Measurements from ENCODE around the gene AMER2.
A peak's percentile ranks its signal among the peaks of the same experiment; 100 is the strongest.

The AMER2 gene, protein sequence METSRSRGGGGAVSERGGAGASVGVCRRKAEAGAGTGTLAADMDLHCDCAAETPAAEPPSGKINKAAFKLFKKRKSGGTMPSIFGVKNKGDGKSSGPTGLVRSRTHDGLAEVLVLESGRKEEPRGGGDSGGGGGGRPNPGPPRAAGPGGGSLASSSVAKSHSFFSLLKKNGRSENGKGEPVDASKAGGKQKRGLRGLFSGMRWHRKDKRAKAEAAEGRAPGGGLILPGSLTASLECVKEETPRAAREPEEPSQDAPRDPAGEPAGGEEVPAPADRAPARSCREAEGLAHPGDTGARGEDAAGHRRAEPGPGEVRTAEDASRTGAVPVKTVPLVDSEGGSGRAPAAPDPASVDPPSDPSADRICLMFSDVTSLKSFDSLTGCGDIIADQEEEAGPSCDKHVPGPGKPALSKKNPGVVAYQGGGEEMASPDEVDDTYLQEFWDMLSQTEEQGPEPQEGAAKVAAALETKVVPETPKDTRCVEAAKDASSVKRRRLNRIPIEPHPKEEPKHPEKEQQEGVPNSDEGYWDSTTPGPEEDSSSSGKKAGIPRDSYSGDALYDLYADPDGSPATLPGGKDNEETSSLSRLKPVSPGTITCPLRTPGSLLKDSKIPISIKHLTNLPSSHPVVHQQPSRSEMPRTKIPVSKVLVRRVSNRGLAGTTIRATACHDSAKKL

DNA sequence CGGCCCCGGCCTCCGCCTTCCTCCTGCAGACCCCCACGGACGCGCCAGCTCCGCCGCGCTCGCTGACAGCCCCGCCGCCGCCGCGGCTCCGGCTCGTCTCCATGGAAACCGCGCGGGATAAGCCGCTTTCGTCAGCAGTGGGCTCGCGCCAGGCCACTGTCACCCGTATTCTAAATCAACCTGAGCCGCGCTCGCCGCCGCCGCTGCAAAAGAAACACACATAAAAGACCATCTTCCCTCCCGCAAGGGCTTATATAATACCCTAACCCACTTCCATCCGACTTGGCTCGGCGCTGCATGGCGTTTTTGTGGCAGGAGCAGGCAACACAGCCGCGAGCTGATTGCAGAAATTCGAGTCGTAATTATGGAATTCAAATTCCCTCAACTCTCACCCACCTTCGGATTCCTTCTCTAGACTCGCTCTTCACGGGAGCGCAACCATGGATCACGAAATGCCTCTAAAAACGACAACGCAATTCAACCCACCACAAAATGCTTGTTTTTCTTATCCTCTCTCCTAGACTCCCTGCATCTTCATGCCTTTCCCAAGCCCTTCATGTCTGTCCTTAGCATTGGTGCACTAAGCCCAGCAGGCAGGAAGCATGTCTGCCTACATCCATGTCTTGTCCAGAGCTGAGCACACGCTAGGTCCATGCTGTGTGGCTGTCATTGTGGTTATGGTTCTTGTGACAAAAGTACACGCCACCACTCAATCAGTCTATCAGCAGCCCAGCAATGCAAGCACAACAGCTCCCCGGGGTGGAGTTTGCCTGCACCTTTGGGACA, at the start of gene AMER2:
Gene AMER2, minus strand, starts transcription at position 772 of the 786 bp plus-strand sequence. Its CDS starts 669 bp downstream, at position 103.
- DNase-seq, result peak; percentile 13
- Mint-ChIP-seq H3K9me3 (peaks cover 4% of the 10 kb centered on the region), H3K27ac (no peak within 1 kb of the TSS), H3K36me3 (ENCODE audit: low read depth) (no peaks in the 10 kb centered on the region), H3K27me3 (peaks cover 66% of the 10 kb centered on the region), H3K4me3 (peak within 1 kb of the TSS; percentile 66), H3K4me1 (peaks cover 10% of the 10 kb centered on the region)
- no peak for ATAC-seq

DNA sequence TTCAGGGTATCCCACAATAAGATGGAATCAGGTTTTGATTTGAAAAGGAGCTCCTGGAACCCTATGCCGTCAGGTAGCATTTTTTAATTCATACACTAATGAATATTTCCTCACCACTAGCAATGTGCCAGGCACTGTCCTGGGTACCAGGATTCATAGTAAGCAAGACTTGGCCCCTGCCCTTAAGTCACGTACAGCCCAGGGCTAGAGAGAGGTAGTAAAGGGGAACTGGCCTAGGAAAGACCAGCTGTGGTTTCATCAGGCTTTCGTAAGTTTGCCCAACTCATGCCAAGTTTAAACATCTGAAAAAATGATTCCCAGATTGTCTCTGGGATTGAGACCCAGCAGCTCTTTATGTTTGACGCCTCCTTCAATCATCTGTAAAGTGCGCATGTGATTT, 45.9 kb upstream of the AMER2 start:
- H3K9me3 Mint-ChIP-seq, result no peaks in the 10 kb centered on the region
- no peaks in the 10 kb centered on the region for H3K36me3 Mint-ChIP-seq (ENCODE audit: low read depth)
- DNase-seq, result no peak
- ATAC-seq, result no peak
- H3K27me3 Mint-ChIP-seq, result peaks cover 14% of the 10 kb centered on the region
- no peak overlapping the region for H3K27ac Mint-ChIP-seq
- no peaks in the 10 kb centered on the region for H3K4me1 Mint-ChIP-seq
- no peak overlapping the region for H3K4me3 Mint-ChIP-seq

DNA sequence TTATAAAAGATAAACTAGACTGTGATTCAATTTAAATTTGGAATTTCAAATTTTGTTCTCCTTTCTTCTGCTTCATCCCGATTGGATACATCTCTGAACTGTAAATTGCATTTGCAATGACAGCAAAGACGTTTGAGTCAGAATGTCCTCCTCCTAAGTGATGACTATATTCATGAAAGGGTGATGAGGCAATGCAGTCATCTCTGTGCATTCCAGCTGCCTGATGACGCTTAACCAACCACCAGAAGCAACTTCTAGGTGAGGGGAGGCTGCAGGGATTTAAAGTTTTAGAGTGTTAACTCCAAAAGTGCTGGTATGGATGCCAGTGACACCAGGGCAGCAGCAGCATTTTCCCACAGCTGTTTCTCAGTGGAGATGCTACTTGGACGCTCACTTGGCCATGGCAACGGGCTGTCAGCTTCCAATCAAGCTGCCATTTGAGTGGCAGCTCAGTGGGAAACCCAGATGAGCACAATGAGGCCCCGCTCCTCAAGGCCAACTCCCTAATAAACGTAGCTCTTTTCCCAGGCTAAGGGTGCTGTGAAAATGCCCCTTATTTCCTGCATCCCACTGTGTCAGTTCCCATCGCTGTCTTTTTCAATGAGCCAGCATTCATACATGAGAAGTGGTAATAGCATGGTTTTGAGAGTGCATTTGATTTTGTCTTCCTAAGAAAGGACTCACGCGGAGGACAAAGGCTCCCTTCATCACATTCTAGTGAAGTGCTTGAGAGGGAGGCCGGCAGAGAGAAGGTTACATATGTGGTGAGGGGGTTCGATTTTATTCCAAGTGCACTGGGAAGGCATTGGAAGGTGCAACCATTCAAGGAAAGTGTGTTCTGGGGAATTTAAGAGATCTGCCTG, 45.2 kb upstream of the AMER2 start:
- peaks cover 8% of the 10 kb centered on the region for H3K27me3 Mint-ChIP-seq
- no peak overlapping the region for H3K4me3 Mint-ChIP-seq
- no peaks in the 10 kb centered on the region for H3K9me3 Mint-ChIP-seq
- DNase-seq, result no peak
- no peak for ATAC-seq
- no peak overlapping the region for H3K27ac Mint-ChIP-seq
- H3K36me3 Mint-ChIP-seq (ENCODE audit: low read depth), result no peaks in the 10 kb centered on the region
- no peaks in the 10 kb centered on the region for H3K4me1 Mint-ChIP-seq

DNA sequence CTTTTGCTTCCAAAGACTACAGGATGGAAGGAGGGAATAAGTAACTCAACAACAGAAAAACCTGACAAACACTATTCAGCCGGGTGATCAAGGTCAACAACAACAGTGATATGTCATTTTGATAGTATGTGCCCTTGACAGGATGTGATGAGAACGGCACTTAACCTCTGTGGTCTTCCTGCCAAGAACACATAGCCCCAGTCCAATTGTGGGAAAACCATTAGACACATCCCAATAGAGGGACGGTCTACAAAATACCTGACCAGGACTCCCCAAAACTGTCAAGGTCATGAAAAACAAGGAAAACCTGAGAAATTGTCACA, 43.1 kb upstream of the AMER2 start:
- Mint-ChIP-seq H3K27me3 (peaks cover 5% of the 10 kb centered on the region), H3K4me3 (no peak overlapping the region), H3K4me1 (no peaks in the 10 kb centered on the region), H3K36me3 (ENCODE audit: low read depth) (no peaks in the 10 kb centered on the region), H3K9me3 (no peaks in the 10 kb centered on the region), H3K27ac (no peak overlapping the region)
- ATAC-seq (no peak), DNase-seq (no peak)

DNA sequence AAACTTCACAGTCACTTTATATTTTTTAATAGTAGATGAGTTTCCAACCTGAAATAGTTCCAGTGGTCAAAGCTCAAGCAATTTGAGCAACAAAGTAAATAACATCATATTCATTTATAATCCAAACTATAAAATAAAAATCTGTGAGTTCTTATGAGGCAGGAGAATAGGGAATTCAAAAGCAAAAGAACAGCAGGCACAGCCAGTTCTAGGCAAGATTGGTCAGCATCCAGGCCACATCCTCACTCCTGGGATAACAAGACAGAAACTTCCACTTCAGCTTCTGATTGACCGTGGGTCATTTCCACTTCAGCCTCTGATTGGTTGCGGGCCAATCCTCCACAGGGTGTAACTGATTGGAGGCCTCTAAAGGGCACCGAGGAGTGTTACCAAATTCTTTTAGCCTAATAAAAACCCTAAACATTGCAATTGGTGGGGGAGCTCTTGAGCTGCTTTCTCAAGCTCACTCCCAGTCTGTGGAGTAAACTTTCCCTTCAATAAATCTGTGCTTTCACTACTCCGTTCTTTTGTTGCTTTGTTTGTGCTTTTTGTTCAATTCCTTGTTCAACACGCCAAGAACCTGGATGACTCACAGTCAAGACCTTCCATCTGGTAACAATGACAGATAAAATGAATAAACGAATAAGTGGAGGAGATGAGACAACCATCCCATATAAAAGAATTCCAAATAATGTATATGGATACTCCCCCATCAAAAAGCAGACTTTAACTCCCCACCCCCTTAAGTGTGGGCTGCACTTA, 42.6 kb upstream of the AMER2 start:
- no peaks in the 10 kb centered on the region for H3K9me3 Mint-ChIP-seq
- H3K27me3 Mint-ChIP-seq, result peaks cover 5% of the 10 kb centered on the region
- no peak for DNase-seq
- H3K27ac Mint-ChIP-seq, result no peak overlapping the region
- ATAC-seq, result no peak
- H3K36me3 Mint-ChIP-seq (ENCODE audit: low read depth), result no peaks in the 10 kb centered on the region
- H3K4me3 Mint-ChIP-seq, result no peak overlapping the region
- H3K4me1 Mint-ChIP-seq, result no peaks in the 10 kb centered on the region

DNA sequence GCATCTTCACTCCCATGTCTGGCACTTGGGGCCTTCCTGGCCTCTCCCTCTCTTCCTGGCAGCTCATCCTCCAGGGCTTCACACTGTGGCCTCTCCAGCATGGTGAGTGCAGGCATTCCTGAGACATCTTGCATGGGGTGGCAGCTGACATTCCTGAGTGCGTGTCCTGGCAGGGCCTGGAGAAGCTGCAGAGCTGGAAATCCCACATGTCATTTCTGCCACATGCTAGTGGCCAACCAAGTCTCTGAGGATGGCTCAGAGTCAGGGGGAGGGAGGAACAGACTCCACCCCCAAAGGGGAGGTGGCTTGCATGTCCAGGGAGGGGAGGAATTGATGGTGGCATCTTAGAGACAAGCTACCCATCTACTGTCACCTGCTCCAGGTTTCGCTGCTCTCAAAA, 41.6 kb upstream of the AMER2 start:
- peaks cover 5% of the 10 kb centered on the region for H3K27me3 Mint-ChIP-seq
- no peaks in the 10 kb centered on the region for H3K36me3 Mint-ChIP-seq (ENCODE audit: low read depth)
- no peak overlapping the region for H3K4me3 Mint-ChIP-seq
- H3K9me3 Mint-ChIP-seq, result no peaks in the 10 kb centered on the region
- no peak overlapping the region for H3K27ac Mint-ChIP-seq
- no peak for DNase-seq
- H3K4me1 Mint-ChIP-seq, result no peaks in the 10 kb centered on the region
- no peak for ATAC-seq

DNA sequence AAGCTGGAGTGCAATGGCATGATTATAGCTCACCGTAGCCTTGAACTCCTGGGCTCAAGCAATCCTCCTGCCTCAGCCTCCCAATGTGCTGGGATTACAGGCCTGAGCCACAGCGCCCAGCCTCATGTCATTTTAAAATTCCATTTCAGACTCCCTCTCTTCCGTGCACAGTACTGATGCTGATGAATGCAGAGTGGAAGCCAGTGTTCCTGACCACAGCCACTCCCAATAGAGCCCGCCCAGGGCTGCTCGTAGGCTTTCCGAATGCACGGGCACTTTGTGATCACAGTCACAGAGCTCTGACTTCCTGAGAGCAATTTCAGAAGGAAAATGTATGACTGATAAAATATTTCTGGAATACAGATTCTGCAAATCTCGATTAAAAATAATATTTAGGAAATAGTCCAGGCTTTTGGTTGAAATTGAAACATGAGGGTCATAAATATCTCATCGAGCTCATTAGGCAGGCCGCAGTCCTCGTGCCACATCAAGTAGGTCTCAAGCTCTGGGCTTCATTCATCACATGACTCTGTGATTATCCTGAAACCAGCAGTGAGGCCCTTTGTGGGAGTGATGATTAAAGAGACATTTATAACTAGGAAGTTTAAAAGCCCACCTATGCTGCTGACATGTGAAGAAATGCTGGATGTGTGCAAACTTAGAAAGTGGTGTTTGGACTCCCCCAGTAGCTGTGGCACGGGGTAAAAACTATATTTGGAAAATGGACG, 38.9 kb upstream of the AMER2 start:
- Mint-ChIP-seq H3K27ac (no peak overlapping the region), H3K9me3 (no peaks in the 10 kb centered on the region), H3K4me3 (no peak overlapping the region), H3K27me3 (peaks cover 7% of the 10 kb centered on the region), H3K4me1 (no peaks in the 10 kb centered on the region), H3K36me3 (ENCODE audit: low read depth) (no peaks in the 10 kb centered on the region)
- DNase-seq (no peak), ATAC-seq (no peak)

DNA sequence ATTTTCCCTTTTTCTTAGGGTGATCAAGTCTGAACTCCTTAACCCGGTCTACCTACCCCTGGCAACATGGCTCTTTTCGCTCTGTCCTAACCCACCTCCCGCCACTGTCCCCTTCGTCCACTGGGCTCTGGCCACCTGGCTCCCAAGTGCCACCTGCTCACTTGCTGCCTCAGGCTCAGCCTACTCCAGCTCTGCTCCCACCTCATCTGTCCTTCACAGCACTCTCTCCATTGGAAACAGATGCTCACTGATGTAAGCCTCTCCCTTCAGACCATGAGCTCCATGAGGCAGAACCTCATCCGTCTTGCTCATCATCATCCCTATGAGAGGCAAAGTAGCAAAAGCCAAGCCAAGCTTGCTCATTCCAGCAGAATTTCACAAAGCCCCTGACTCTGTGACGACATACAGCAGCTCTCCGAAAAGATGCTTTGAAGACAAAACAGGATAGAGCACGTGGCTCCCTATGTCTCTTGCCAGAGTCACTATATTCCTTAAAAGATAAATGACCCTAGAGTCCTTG, 35.3 kb upstream of the AMER2 start:
- H3K27me3 Mint-ChIP-seq, result peaks cover 12% of the 10 kb centered on the region
- no peak overlapping the region for H3K4me3 Mint-ChIP-seq
- H3K9me3 Mint-ChIP-seq, result no peaks in the 10 kb centered on the region
- no peaks in the 10 kb centered on the region for H3K4me1 Mint-ChIP-seq
- no peaks in the 10 kb centered on the region for H3K36me3 Mint-ChIP-seq (ENCODE audit: low read depth)
- DNase-seq, result no peak
- H3K27ac Mint-ChIP-seq, result no peak overlapping the region
- no peak for ATAC-seq

DNA sequence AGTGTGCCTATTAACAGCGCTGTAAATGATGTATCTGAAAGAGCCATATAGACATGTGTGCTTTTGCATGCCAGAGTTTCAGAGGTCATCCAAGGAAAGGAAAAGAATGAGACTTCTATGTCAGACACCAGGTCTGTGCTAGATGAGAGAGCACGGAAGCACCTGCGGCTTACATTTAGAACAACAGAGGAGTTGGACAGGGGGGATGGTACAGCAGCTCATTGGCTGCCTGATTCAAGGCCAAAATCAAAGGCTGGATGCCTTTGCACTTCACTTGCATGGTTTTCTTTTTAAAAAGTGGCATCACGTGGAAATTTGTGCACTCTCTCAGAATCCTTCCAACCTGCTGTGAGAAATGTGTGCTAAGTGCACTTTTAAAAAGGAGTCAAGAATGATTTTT, 32.8 kb upstream of the AMER2 start:
- no peaks in the 10 kb centered on the region for H3K9me3 Mint-ChIP-seq
- H3K36me3 Mint-ChIP-seq (ENCODE audit: low read depth), result no peaks in the 10 kb centered on the region
- peaks cover 18% of the 10 kb centered on the region for H3K27me3 Mint-ChIP-seq
- H3K4me3 Mint-ChIP-seq, result no peak overlapping the region
- H3K27ac Mint-ChIP-seq, result no peak overlapping the region
- no peak for DNase-seq
- no peaks in the 10 kb centered on the region for H3K4me1 Mint-ChIP-seq
- ATAC-seq, result no peak

DNA sequence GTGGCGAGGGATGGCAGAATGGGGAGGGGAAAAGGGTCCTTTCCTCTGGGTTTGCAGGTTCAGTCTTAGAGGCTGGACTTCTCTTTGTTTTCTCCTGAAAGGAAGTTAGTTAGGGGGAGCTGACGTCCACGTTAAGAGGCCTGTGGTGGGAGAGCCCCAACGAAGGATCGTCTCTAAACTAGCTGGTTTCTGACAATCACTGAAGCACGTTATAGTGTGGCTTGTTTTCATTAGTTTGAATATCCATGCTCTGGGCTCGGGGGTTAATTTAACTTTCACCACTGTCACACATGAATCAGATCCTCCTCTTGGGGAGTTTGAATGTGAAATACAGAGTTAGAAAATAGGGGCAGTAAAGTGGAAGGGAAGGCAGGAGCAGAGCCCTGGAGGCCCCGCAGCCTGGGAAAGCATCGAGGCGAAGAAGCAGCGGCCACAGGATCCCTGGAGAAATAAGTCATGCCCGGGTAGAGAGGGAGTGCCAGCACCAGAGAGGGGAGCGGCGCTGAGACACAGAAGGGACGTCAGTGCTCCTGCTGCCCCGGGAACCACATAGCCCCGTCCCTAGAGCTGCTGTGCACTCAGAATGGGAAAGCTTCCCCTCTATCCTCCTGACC, 31.1 kb upstream of the AMER2 start:
- Mint-ChIP-seq H3K36me3 (ENCODE audit: low read depth) (no peaks in the 10 kb centered on the region), H3K4me3 (no peak overlapping the region), H3K27ac (no peak overlapping the region), H3K4me1 (no peaks in the 10 kb centered on the region), H3K9me3 (no peaks in the 10 kb centered on the region), H3K27me3 (peaks cover 18% of the 10 kb centered on the region)
- ATAC-seq (no peak), DNase-seq (no peak)

DNA sequence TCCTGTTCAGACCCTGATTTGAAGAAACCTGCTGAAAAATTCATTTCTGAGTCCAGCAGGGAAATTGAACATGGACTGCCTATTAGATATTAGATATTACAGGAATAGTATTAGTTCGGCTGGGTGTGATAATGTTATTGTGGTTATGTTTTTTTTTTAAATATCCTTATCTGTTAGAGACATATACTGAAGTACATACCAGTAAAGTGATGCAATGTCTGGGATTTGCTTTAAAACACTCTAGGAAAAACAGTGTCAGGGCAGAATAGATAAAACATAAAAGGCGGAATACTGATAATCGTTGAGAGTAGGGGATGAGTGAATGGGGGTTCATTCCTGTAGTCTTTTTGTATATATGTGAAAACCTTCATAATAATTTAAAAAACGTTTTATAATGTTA, 28.7 kb upstream of the AMER2 start:
- peaks cover 16% of the 10 kb centered on the region for H3K27me3 Mint-ChIP-seq
- no peak overlapping the region for H3K4me3 Mint-ChIP-seq
- no peak for ATAC-seq
- H3K4me1 Mint-ChIP-seq, result no peaks in the 10 kb centered on the region
- H3K27ac Mint-ChIP-seq, result no peak overlapping the region
- no peaks in the 10 kb centered on the region for H3K36me3 Mint-ChIP-seq (ENCODE audit: low read depth)
- H3K9me3 Mint-ChIP-seq, result no peaks in the 10 kb centered on the region
- no peak for DNase-seq

DNA sequence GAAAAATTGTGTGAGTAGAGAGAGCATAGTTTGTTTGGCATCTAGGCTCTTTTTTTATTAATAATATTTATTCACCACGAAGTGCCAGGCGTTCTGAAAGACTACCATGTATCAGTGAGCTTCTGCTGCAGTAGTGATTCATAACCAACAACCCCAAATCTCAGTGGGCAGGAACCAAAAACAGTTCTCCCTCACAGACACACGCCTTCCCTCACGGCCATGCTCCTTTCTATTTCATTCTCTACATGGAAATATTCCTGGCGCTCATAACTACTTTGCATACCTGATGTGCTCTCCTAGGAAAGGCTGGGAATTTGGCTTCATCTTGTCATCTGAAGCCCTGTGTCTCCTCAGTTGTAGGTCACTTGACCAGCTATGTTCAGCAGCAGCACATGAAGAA, 26.6 kb upstream of the AMER2 start:
- Mint-ChIP-seq H3K27ac (no peak overlapping the region), H3K4me1 (no peaks in the 10 kb centered on the region), H3K9me3 (no peaks in the 10 kb centered on the region), H3K36me3 (ENCODE audit: low read depth) (no peaks in the 10 kb centered on the region), H3K4me3 (no peak overlapping the region), H3K27me3 (peaks cover 19% of the 10 kb centered on the region)
- no peak for DNase-seq
- ATAC-seq, result no peak

DNA sequence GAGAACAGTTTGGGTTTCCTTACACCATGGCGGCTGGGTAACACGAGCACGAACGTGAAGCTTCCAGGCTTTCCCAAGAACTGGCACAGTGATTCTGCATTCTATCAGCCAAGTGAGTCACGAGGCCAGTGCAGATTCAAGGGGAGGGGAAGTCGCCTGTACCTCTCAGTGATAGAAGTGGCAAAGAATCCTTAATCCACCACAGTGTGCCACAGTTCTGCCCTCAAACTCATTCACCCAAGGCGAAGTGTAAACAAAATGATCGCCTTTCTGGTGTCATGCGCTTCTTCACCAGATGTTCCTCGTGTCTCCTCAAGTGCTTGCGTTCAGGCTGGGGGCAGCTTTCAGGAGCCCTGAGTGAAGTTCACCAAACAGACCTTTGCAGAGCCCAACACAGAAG, 24.9 kb upstream of the AMER2 start:
- peaks cover 26% of the 10 kb centered on the region for H3K27me3 Mint-ChIP-seq
- no peak for DNase-seq

More for the DNA sequence above, 24.9 kb upstream of the AMER2 start:
- no peaks in the 10 kb centered on the region for H3K36me3 Mint-ChIP-seq (ENCODE audit: low read depth)
- no peaks in the 10 kb centered on the region for H3K9me3 Mint-ChIP-seq
- no peaks in the 10 kb centered on the region for H3K4me1 Mint-ChIP-seq
- no peak for ATAC-seq
- H3K4me3 Mint-ChIP-seq, result no peak overlapping the region
- H3K27ac Mint-ChIP-seq, result no peak overlapping the region
